NCI-H1694 treated with DMSO at 0.1 percent for 48 hours (cell line): ENCODE results near the gene CYP17A1.
"Not testable (repeated sequence)": the region's sequence is repeated elsewhere in the genome, so short reads cannot be mapped to it uniquely, and the experiment has no call there.

Source experiments
- DNase-seq: peaks from one replicate; lab custom pipeline; 2025; lab: John Stamatoyannopoulos, UW

CYP17A1 gene

DNA sequence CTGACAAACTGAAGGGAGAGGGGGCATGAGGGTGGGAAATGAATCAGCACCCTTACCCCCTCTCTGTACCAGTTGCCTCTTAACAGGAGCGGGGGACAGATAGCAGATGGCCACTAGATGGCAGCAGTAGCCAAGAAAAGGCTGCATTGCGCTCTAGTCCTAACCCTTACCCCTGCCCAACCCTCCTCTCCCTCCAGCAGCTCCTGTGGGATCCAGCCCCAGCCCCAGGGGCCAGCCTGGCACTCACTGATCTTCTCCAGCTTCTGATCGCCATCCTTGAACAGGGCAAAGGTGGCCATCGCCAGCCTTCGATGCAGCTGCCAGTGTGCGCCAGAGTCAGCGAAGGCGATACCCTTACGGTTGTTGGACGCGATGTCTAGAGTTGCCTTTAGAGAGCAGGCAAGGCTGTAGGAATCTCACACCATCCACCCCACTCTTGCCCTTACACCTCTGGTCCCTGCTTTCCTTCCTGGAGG lies 2.2 kb downstream of the CYP17A1 start:
- DNase-seq, result peak; percentile 37

DNA sequence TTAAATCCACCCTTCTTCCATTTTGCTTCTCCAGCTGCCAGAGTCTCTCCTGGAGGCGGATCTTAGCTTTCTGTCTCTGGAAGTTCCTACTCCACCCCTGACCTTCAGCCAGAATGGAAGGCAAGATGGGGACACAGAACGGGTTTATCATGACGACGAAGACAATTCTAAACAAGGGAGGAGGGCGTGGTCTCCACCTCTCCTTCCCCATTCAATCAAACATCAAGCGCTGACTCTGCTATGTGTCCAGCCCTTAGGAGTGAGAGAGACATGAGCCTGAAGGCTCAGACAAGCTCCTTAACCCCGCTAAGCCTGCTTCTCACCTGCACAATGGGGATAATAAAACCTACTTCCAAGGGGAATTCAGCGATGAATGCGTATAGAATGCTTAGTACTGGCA lies 3.1 kb downstream of the CYP17A1 start:
- DNase-seq, result no peak

DNA sequence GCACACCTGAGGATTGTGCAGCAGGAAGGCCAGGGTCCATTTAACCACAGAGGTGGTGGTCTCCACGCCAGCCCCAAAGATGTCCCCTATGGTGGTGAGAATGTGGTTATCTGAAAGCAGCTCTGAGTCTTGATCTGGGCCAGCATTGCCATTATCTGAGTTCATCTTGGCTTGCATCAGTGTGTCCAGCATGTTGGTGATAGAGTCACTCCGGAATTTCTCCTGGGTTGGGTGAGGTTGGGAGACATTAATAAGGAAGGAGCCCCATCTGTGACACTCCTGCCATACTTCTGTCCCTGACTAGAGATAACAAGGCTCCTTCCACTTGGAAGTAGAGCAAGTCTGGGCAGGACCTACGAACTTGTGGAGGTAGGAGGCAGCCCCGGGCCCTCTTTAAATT lies 4.2 kb downstream of the CYP17A1 start:
- no peak for DNase-seq

DNA sequence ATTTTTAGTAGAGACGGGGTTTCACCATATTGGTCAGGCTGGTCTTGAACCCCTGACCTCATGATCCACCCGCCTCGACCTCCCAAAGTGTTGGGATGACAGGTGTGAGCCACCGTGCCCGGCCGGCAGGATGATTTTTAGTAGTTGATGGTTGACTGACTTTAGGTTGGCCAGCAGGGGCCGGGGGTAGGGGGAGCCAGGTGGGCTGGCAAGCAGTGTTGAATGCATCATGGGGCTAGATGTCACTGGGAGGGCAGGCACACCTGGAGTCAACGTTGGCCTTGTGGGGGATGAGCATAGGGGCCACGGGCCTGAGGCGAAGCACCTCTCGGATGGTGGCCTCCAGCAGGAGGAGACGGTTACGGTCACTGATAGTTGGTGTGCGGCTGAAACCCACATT lies 5.0 kb downstream of the CYP17A1 start:
- DNase-seq, result no peak

DNA sequence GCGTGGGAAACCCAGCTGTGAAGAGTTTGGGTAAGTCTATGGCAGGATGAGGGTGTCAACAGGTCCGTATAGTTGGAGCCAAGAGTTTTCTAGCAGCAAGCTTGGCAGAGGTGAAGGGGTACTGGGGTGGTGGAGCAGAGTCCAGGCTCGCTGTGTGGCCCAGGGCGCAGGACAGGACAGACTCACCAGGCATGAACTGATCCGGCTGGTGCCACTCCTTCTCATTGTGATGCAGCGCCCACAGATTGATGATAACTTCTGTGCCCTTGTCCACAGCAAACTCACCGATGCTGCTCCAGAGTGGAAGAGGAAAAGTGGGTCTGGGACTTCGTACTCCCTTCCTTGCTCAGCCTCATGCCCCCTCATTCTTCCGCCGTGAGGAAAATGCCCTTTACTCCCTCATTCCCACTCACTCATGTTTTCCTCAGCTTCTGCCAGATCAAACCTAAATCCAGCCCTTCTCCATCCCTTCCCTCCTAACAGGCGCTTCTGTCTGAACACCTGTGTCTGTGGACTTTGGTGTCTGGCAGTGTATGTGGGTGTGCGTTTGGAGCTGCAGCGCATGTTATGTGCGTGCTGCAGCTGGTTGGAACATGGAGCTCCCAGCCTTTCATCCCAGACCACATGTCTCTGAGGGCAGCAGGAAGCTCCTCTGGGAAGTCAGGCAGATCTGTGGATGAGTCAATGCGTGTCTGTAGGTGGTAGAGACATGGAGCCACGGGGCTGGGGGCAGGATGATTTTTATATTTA lies 5.7 kb downstream of the CYP17A1 start:
- DNase-seq, result no peak

DNA sequence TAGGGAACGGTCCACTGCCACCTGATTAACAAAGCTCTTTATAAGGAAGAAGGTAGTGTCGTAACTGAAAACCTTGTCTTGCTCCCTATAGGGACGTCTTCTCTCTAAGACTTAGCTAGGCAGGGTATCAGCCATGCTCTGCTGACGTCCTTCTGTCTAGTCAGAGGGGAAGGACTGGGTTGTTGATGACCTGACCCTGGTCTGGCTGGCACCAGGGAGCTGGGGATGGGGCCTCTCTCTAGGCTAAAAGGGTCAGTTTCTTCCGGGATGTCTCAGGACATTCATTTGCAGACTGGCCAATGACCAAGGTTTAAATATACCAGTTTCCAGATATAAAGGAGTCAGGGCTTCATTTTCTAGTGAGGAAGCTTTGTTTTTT lies 9.6 kb downstream of the CYP17A1 start:
- DNase-seq, result no peak

DNA sequence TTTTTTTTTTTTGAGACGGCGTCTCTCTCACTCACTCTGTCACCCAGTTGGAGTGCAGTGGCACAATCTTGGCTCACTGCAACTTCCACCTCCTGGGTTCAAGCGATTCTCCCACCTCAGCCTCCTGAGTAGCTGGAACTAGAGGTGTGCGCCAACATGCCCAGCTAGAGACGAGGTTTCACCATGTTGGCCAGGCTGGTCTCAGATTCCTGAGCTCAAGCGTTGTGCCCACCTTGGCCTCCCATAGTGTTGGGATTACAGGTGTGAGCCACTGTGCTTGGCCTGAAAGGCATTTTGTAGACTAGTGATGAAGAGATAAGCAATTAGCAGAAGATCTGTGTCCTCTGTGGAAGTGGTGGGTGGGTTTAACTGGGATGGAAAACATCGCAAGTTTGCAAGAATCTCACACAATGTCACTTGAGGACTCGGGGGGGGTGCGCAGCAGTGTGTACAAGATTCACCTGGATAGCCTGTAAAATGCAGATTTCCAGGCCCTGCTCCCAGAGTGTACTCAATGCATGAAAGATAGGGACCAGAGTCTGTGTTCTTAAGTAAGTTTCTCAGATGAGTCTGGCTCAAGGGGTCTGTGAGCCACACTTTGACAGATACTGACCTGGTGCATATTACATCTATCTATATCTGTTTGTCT lies 10.9 kb downstream of the CYP17A1 start:
- no peak for DNase-seq

DNA sequence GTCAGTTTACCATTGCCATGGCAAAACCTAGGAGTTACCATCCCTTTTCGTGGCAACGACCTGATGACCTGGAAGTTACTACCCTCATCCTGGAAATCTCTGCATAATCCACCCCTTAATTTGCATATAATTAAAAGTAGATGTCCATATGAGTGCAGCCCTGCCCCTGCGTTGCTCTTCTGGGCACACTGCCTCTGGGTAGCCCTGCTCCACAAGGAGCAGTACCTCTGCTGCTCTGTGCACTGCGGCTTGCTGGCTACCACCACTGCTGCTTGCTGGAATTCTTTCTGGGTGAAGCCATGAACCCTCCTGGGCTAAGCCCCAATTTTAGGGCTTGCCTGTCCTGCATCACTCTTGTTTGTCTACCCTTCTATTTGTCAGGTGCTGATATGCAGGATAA lies 12.5 kb downstream of the CYP17A1 start:
- DNase-seq, result no peak

DNA sequence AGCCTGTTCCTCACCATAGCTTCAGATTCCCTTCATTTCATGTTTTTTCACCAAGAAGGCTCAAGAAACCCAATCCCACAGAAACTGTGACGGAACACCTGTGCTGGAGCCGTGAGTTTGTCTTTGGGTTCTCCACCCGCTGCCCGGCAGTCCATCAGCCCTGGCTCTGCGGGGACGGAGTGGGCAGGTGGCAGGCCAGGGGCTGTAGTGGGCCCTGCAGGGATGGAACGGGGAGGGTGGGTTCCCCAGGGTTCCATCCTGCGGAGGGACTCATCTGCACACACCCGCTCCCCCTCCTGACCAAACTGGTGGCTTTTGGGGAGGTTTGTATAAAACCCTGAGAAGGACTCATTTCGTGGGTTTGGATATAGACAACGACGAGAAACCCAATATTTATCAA lies 15.0 kb downstream of the CYP17A1 start:
- no peak for DNase-seq

DNA sequence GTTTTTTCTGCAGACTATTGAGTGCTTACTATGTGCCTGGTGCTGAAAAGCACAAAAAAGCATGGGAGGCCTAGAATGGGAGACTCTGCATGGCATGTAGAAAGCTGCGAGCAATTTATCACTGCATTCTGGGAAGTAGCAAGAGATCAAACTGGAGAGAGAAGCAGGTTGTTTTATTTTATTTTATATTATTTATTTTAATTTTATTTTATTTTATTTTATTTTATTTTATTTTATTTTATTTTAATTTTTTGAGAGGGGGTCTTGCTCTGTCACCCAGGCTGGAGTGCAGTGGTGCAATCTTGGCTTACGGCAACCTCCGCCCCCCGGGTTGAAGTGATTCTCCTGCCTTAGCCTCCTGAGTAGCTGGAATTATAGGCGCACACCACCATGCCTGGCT lies 17.2 kb downstream of the CYP17A1 start:
- DNase-seq, result not testable (repeated sequence)

DNA sequence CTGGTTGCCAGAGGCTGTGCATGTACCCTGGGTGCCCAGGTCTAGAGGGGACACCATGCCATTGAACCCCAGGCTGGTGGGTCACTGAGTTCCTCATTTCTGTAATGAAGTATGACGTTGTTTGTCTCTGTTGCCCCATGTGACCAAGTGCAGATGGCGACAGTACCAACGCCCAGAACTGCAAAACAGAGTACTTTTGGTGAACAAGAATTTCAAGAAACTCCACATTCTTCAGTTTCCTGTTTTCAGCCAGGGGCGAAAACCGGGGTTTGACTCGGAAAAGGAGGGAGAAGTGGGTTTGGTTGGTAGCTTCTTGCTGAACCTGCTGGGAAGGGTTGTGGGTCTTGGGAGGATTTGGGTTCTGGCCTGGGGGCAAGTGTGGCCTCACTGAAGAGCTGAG lies 18.2 kb downstream of the CYP17A1 start:
- no peak for DNase-seq

DNA sequence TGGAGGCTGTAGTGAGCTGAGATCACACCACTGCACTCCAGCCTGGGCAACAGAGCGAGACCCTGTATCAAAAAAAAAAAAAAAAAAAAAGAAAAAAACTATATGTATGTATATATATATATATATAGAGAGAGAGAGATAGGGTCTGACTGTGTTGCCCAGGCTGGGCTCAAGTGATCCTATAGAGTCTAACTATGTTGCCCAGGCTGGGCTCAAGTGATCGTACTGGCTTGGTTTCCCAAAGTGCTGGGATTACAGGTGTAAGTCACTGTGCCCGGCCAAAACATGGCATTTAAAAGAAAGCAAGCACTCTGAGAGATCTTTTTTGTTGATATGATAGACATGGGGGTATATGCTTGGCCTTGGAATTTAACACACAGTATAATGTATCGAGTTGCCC lies 20.0 kb downstream of the CYP17A1 start:
- no peak for DNase-seq

DNA sequence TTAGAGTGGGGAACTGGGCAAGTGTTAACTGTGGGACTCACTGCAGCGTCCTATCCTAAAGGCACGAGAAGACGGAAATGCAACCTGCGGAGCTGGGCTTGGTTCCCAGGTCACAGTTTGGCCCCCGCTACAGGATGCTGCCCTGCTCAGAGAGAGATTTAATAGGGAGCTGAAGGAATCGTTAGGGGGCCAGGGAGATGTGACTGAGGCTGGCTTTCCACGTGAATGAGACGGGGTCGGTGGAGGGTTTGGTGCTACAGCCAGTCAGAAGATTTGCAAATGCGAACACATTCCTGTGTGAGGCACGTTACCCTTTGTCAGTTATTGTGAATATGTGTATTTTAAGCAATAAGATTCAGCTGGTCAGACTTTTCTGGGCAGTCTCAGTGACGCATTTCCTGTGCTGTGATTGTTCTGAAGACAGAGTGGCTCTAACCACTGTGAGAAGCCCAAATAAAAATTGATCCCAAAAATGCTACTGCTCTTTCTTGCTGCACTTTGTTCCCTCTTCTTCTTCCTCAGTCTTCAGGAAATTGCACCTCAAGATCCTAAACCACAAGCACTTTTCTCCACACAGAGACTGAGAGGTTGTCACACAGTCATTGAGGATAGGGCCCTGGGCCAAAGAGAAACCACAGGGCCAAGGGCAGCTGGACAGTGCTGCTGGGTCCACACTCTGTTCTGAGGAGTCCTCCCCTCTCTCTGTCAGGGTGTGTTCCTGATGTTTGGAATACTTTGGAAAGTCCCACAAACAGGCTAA lies 21.2 kb downstream of the CYP17A1 start:
- DNase-seq, result no peak

DNA sequence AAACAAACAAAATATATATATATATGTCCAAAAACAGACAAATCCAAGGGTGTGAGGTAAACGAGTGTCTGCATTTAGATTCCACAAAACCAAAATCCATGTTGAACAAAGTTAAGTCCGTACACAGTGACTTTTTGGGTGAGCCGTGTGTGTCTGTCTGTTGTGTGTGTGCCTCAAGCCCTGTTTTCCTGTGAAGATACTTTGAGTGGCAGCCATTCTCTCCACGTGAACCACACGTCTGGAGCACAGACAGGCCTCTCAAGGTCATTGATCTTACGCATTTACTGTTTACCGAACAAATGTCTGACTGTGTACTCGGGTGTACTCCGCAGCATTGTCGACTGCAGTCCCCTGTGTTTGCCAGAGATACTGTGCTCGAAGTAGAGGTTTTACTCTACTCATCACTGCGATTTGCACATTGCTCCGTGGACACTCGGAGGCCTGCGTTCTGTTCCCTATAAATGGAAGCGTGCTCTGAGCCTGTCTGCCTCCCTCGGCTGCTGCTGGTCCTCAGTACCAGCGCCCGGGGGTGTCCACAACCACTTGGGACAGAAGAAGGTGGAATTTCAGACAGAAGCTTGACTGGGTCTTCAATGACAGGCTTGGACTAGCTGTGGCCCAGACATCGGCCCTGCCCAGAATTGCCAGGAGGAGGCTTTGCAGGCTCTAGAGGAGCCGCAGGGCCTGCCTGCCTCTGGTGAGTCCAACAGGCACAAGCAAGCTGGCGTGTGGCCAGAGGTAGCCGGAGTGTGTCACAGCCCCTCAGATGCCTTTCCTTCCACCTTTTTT lies 22.1 kb downstream of the CYP17A1 start:
- DNase-seq, result no peak

DNA sequence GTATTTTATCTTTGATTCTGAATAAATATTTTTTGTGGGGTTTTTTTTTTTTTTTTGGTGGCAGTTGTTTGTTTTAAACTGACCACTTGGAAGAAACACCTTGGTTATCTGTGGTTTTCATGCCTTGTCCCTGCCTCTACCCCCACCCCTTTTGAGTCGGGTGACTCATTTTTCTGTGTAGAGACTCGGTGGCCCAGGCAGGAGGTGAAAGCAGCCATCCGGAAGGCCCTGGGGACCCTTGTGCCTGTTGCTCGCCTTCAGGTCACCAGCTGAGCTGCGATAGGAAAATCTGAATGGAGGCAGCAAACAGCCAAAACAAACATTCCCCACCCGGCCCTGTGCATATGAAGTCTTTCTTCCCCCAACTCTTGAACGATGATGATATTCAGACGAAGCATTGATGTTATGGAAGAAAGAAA lies 22.8 kb downstream of the CYP17A1 start:
- no peak for DNase-seq

DNA sequence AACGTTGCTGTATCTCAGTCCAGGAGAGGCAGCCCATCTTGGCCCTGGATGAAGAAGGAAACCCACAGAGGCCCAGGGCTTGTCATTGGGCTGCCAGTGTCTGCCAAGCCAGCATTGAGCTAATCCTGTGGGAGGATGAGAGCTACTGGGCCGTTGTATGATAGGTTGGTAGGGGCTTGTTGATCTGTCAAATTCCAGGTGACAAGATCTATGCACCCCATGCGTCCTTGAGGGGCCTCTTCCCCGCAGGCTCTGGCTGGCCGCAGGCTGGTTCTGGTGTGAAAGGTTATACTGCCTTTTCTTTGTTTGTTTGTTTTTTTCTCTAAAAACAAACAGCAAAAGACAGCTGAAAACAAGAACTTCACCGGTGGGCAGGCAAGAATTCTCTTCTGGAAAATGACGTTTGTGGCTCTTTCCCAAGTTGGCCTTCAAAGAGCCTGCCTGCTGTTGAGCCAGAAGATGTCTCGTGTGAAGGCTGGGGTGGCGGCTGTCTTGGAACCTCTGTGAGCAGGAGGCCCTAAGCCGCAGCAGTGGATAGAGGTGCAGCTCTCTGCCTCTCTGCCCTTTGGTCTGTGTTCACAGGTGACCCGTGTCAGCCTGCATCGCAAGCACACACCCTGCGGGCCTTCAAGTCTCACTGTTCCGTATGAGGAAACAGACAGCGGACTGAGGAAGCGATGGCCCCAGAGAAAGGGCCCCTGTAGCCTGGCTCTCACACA lies 23.3 kb downstream of the CYP17A1 start:
- DNase-seq, result no peak

DNA sequence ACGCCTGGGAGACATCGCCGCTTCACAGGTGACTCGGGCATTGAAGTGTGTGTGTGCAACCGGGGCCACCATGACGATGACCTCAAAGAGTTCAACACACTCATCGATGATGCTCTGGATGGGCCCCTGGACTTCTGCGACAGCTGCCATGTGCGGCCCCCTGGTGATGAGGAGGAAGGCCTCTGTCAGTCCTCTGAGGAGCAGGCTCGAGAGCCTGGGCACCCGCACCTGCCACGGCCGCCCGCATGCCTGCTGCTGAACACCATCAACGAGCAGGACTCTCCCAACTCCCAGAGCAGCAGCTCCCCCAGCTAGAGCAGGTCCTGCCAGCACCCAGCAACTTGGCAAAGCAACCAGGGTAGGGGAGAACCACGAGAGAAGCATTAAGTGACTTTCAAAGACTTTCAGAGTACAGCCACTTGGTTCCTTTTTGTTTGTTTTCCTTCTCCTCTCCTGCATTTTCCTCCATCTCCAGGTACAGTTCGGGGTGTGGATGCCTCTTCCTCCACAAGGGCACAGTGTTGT lies 24.1 kb downstream of the CYP17A1 start:
- DNase-seq, result no peak

DNA sequence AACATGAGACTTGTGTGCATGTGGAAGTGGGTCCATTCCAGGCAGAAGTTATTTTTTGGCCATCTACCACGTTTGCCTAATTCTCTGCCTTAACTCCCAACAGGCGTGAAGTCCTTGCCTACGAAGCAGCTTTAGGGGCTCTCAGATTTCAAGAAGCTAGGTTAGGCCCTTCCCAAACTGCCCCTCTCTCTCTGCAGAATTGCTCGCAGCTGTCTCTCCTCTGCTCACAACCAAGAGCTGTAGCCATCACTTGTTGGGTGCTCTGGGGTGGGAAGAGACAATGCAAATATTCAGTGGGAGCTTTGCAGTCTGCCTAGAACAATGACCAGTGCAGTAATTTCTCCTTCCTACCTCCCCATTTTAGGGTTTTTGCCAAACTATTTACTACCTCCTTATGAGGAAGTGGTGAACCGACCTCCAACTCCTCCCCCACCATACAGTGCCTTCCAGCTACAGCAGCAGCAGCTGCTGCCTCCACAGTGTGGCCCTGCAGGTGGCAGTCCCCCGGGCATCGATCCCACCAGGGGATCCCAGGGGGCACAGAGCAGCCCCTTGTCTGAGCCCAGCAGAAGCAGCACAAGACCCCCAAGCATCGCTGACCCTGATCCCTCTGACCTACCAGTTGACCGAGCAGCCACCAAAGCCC lies 24.9 kb downstream of the CYP17A1 start:
- DNase-seq, result no peak

DNA sequence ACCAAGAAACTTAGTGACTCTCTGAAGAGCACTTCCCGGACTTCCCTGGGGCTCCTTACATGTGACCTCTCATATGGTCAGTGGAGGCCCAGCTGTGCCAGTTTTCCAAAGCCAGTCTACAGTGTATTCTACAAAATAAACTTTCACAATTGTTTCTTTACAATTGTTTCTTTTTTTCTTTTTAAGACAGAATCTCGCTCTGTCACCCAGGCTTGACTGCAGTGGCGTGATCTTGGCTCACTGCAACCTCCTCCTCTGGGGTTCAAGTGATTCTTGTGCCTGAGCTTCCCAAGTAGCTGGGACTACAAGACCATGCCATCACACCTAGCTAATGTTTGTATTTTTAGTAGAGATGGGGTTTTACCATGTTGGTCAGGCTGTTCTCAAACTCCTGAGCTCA lies 25.9 kb downstream of the CYP17A1 start:
- no peak for DNase-seq

DNA sequence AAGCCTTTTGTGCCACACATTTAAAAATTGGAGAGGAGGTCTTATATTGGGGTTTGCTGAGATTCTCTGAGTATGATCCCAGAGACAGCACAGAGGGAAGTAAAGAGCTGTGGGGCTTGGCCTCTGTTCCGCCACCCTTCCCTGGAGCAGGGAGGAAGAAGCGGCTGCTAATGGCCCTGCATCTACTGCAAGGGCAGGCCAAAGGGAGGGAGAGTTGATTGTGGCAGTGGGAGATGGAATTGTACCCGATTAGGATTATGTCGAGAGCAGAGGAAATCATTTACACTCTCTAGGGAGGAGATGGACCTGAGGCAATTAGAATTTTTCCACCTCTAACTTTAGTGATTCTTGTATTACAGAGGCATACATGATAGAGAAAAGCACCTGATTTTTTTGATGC lies 28.8 kb downstream of the CYP17A1 start:
- DNase-seq, result no peak
